Neural cell (in vitro differentiated cells): ENCODE results near the gene PIGQ.

ENCODE experiments used
- CTCF ChIP-seq: fragments of 450-650 bp; IDR thresholded peaks from 2 replicates; pipeline ENCODE4 v1.5.1; 2014; ENCODE audit warnings: antibody characterized with exemption, mild to moderate bottlenecking, moderate library complexity; ENCODE audit not compliant: poor library complexity, severe bottlenecking
- EP300 ChIP-seq: fragments of 450-650 bp; conservative IDR thresholded peaks from 2 replicates; pipeline ENCODE4 v1.6.1; 2014; ENCODE audit warnings: antibody characterized with exemption, mild to moderate bottlenecking, moderate library complexity; ENCODE audit not compliant: poor library complexity, severe bottlenecking
- EZH2 ChIP-seq: fragments of 200-600, 300-800 bp; shearing (Covaris generic), sonication (generic); IDR thresholded peaks from 2 replicates; pipeline ENCODE4 v1.6.1; 2014; ENCODE audit warnings: antibody characterized with exemption, low read length, borderline replicate concordance, mild to moderate bottlenecking; ENCODE audit not compliant: insufficient read depth, poor library complexity, severe bottlenecking
- MXI1 ChIP-seq: fragments of 450-650 bp; conservative IDR thresholded peaks from 2 replicates; pipeline ENCODE4 v1.6.1; 2014; ENCODE audit warnings: antibody characterized with exemption, mild to moderate bottlenecking; ENCODE audit not compliant: poor library complexity, severe bottlenecking
- POLR2AphosphoS5 ChIP-seq: IDR thresholded peaks from 2 replicates; pipeline ENCODE4 v1.6.1; 2012
- RAD21 ChIP-seq: fragments of 450-650 bp; conservative IDR thresholded peaks from 2 replicates; pipeline ENCODE4 v1.6.1; 2014; ENCODE audit warnings: antibody characterized with exemption, mild to moderate bottlenecking, moderate library complexity
- SMC3 ChIP-seq: fragments of 450-650 bp; conservative IDR thresholded peaks from 2 replicates; pipeline ENCODE4 v1.6.1; 2014; ENCODE audit warnings: antibody characterized with exemption, mild to moderate bottlenecking, moderate library complexity; ENCODE audit not compliant: poor library complexity
- TAF1 ChIP-seq: IDR thresholded peaks from 2 replicates; pipeline ENCODE4 v1.6.1; 2012; ENCODE audit warnings: low read depth

- TF ChIP-seq EP300 (no peak), CTCF (no peak), EZH2 (no peak), POLR2AphosphoS5 (no peak), RAD21 (no peak), TAF1 (no peak), MXI1 (no peak), SMC3 (no peak)
Observed at GRCh38 chr16:522320-523096, 47.3 kb upstream of the PIGQ start.
